Measurements from ENCODE around the gene CDC42SE2. TPM values are rescaled to one million over a fixed set of nuclear protein-coding genes. Genes with fewer than 3 reads are reported as not detected.

CDC42SE2 gene
- total RNA-seq, 2 donors from 2014 or later = 74.2 to 110 TPM

DNA sequence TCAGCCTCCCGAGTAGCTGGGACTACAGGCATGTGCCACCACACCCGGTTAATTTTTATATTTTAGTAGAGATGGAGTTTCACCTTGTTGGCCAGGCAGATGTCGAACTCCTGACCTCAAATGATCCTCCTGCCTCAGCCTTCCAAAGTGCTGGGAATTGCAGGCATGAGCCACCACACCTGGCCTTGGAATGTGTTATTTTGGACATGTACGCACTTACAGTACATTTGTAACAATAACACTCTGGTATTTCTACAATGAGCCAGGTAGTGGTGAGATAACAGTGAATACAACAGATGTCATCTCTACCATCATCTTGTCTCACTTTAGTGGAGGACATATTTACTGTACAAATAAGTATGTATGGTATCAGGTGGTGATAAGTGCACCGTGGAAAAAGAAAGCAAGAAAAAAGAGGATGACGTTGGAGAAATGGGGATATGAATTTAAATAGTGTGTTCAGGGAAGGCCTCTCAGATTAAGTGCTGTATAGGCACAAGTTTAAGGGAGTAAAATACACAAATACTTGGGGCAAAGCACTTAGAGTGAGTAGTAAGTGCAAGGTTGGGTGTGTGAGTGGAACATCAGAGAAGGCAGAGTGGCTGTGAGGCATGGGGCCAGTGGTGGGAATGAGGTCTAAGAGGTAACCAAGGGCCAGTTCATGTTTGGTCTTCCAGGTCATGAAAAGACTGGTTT is 100.1 kb downstream of the CDC42SE2 start:
- Histone ChIP-seq H3K36me3 (no peaks in the 10 kb centered on the region), H3K4me3 (no peak overlapping the region), H3K27me3 (no peaks in the 10 kb centered on the region), H3K9me3 (no peaks in the 10 kb centered on the region), H3K27ac (no peak overlapping the region), H3K9ac (ENCODE audit: low read depth in 2 of 2, low read length in 2 of 2) (no peak overlapping the region), H3K4me1 (no peaks in the 10 kb centered on the region)
- intact Hi-C loops (cut with DNase I) = no loop called here
- DNase-seq = no peak
- TF ChIP-seq, protein P1, sequence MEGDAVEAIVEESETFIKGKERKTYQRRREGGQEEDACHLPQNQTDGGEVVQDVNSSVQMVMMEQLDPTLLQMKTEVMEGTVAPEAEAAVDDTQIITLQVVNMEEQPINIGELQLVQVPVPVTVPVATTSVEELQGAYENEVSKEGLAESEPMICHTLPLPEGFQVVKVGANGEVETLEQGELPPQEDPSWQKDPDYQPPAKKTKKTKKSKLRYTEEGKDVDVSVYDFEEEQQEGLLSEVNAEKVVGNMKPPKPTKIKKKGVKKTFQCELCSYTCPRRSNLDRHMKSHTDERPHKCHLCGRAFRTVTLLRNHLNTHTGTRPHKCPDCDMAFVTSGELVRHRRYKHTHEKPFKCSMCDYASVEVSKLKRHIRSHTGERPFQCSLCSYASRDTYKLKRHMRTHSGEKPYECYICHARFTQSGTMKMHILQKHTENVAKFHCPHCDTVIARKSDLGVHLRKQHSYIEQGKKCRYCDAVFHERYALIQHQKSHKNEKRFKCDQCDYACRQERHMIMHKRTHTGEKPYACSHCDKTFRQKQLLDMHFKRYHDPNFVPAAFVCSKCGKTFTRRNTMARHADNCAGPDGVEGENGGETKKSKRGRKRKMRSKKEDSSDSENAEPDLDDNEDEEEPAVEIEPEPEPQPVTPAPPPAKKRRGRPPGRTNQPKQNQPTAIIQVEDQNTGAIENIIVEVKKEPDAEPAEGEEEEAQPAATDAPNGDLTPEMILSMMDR (IDR thresholded peaks at IDR 0.05) = no peak

DNA sequence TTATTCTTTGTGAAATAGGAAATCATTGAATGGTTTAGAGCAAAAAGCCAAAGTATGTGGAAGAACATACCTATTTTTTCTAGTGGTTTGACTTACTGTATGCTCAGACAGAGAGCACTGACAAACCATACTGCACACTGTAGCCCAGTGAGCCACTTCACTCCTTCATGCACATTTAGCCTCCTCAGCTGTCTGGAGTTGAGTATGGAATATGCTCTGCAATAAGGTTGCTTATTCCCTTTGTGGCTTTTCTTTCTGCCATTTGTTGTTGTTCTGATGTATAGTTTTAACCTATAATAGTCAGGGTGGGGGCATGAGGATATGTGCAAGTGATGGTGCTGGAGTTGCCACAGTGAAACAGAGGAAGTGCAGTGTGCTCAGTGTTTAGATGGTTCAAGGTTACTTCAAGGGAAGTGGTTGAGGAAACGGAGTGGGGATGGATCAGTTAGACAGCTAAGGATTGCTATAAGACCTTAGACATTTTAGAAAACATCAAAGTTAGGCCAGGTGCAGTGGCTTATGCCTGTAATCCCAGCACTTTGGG is 100.7 kb downstream of the CDC42SE2 start:
- TF ChIP-seq, protein P1 (IDR thresholded peaks at IDR 0.05) = no peak

DNA sequence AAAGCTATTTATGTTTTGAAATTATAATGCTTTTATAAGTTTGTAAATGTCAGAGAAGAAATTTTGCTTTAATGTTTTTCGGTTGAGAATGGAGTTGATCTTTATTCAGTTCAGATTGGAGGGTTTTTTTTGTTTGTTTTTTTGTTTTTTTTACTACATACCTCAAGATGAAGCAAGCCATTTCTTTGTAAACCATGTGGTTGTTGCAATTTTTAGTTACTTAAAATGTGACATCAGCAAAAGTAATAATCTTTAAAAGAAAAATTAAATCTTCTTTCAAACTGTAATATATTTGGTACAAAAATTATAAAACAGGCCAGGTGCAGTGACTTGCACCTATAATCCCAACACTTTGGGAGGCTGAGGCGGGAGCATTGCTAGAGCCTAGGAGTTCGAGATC is 102.6 kb downstream of the CDC42SE2 start:
- Histone ChIP-seq H3K27me3 (no peaks in the 10 kb centered on the region), H3K9me3 (no peaks in the 10 kb centered on the region), H3K4me1 (no peaks in the 10 kb centered on the region), H3K9ac (ENCODE audit: low read depth in 2 of 2, low read length in 2 of 2) (no peak overlapping the region), H3K36me3 (no peaks in the 10 kb centered on the region), H3K4me3 (no peak overlapping the region), H3K27ac (no peak overlapping the region)
- DNase-seq = no peak
- TF ChIP-seq, protein P1 (IDR thresholded peaks at IDR 0.05) = no peak
- intact Hi-C loops (cut with DNase I) = no loop called here

More for the DNA sequence above, 100.7 kb downstream of the CDC42SE2 start:
- no peak overlapping the region for H3K27ac ChIP-seq
- DNase-seq = no peak
- H3K9ac ChIP-seq (ENCODE audit: low read depth in 2 of 2, low read length in 2 of 2) = no peak overlapping the region
- intact Hi-C loops (cut with DNase I) = no loop called here
- H3K4me3 ChIP-seq = no peak overlapping the region
- no peaks in the 10 kb centered on the region for H3K9me3 ChIP-seq
- no peaks in the 10 kb centered on the region for H3K4me1 ChIP-seq
- H3K36me3 ChIP-seq = no peaks in the 10 kb centered on the region
- H3K27me3 ChIP-seq = no peaks in the 10 kb centered on the region

DNA sequence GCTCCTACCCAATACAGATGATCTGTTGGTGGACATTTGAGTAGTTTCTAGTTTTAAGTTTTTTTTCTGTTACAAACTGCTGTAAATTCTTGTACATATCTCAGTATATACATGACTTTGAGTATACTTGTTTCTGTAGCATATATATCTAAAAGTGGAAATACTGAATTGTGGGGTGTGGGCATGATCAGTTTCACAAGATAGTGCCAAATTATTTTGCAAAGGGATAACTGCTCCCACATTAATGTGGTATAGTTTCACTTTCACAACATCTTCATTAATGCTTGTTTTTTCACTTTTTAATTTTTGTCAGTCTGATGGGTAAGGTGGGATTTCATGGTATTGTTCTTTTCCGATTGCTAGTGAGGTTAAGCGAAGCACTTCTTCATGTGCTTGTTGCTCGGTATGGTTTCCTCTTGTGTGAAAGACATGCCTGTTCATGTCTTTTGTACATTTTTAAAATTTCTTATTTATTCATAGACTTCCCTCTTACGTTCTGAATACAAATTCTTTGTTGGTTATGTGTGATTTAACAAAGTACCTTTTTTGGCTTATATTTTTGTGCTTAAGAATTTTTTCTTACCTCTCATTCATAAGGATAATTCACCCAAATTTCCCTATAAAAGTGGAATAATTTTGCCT is 103.5 kb downstream of the CDC42SE2 start:
- intact Hi-C loops (cut with DNase I) = no loop called here
- TF ChIP-seq, protein P1 (IDR thresholded peaks at IDR 0.05) = no peak
- H3K9ac ChIP-seq (ENCODE audit: low read depth in 2 of 2, low read length in 2 of 2) = no peak overlapping the region

DNA sequence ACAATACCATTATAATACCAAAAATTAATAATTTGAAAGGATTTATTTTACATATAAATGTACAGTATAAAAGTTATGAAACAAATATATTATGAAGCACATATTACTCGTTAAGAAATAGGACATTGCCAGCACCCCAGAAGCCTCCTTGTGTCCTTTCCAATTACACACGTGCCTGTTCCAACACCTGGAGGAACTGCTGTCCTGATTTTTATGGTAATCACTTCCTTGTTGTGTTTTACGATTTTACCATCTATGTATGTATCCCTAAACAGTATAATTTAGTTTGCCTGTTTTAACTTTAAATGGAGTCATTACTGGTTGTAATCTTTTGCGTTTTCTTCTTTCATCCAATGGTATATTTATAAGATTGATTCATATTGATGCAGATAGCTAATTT is 105.0 kb downstream of the CDC42SE2 start:
- Histone ChIP-seq H3K27me3 (no peaks in the 10 kb centered on the region), H3K9ac (ENCODE audit: low read depth in 2 of 2, low read length in 2 of 2) (no peak overlapping the region), H3K27ac (no peak overlapping the region), H3K36me3 (no peaks in the 10 kb centered on the region), H3K9me3 (no peaks in the 10 kb centered on the region), H3K4me1 (no peaks in the 10 kb centered on the region), H3K4me3 (no peak overlapping the region)
- intact Hi-C loops (cut with DNase I) = no loop called here
- TF ChIP-seq, protein P1 (IDR thresholded peaks at IDR 0.05) = no peak
- no peak for DNase-seq

More for the DNA sequence above, 103.5 kb downstream of the CDC42SE2 start:
- Histone ChIP-seq H3K4me1 (no peaks in the 10 kb centered on the region), H3K27ac (no peak overlapping the region), H3K4me3 (no peak overlapping the region), H3K27me3 (no peaks in the 10 kb centered on the region), H3K9me3 (no peaks in the 10 kb centered on the region), H3K36me3 (no peaks in the 10 kb centered on the region)
- no peak for DNase-seq
